Measurements from ENCODE around the gene PHACTR2. TPM values are rescaled to one million over a fixed set of nuclear protein-coding genes. Genes with fewer than 3 reads are reported as not detected.

The PHACTR2 gene
- total and polyA plus RNA-seq, 10 of the 15 experiments (the other 5 are each of a cell fraction or from before 2014, with no cell fraction given), result 1.4 to 19.1 (median 5.3) TPM

- H3K36me3 ChIP-seq (ENCODE audit: control insufficient read depth in 2 of 2, insufficient read depth in 2 of 2, low read length in 1 of 2), result no peaks in the 10 kb centered on the region
- in situ Hi-C loops (cut with MboI), result no loop called here
Measured at GRCh38 chr6:143711714-143712113, 33.9 kb downstream of the PHACTR2 start.

More at GRCh38 chr6:143711714-143712113, 33.9 kb downstream of the PHACTR2 start:
- Histone ChIP-seq H4K20me1 (ENCODE audit: control insufficient read depth, insufficient read depth) (no peaks in the 10 kb centered on the region), H3K4me1 (ENCODE audit: control insufficient read depth, insufficient read depth, low read length) (no peaks in the 10 kb centered on the region), H3K4me3 (no peak overlapping the region), H3K27me3 (replicated peaks in 1 of 2; ENCODE audit: control insufficient read depth in 2 of 2, insufficient read depth in 2 of 2, low read length in 1 of 2) (no peaks in the 10 kb centered on the region), H2AFZ (ENCODE audit: control insufficient read depth, low read depth, low read length) (no peak overlapping the region), H3K79me2 (ENCODE audit: control insufficient read depth, insufficient read depth, low read length) (no peaks in the 10 kb centered on the region), H3K9ac (ENCODE audit: control insufficient read depth, insufficient read depth, low read length) (no peak overlapping the region), H3K27ac (ENCODE audit: control insufficient read depth, insufficient read depth) (no peak overlapping the region), H3K4me2 (ENCODE audit: control insufficient read depth, insufficient read depth) (no peak overlapping the region), H3K9me3 (replicated peaks; ENCODE audit: control insufficient read depth, insufficient read depth, low read length) (no peaks in the 10 kb centered on the region)
- no TSS peak for BruUV-seq (replicated peaks)
- WGBS (ENCODE audit: insufficient coverage, insufficient replicate concordance, low lambda C conversion rate, missing lambda C conversion rate), result 63% methylated on average over 3 of the region's 3 CpGs
- POLR2A ChIA-PET, result no interaction called here
- RAD21 ChIA-PET (ENCODE audit: unreplicated experiment), result no interaction called here
- CTCF ChIA-PET, result no interaction called here
- FAIRE-seq, result no peak
- intact Hi-C loops (cut with micrococcal nuclease; ENCODE audit: unreplicated experiment), result no loop called here
- DNase-seq (ENCODE audit: low read depth, low spot score), result no peak
- no peak for ATAC-seq
- SMC1A ChIA-PET (ENCODE audit: uncharacterized antibody, unreplicated experiment), result interaction anchor here (1.0 kb wide), 1 partner anchor 11 kb away, joined by 3 read pairs; no protein-coding TSS in a partner anchor
- no peak for TF ChIP-seq MTA3 (IDR thresholded peaks at IDR 0.05; ENCODE audit: borderline replicate concordance, low read length)
- no peak for TF ChIP-seq NFYB (IDR thresholded peaks at IDR 0.05; ENCODE audit: insufficient read depth, low read depth, low read length)
- TF ChIP-seq SIX5 (IDR thresholded peaks at IDR 0.05; ENCODE audit: low read depth, low read length, severe bottlenecking), result no peak
- TF ChIP-seq USF2 (IDR thresholded peaks at IDR 0.05; ENCODE audit: borderline replicate concordance, low read depth, low read length), result no peak
- no peak for TF ChIP-seq E2F4 (IDR thresholded peaks at IDR 0.05; ENCODE audit: low read depth, low read length)
- TF ChIP-seq GATAD2B (conservative IDR thresholded peaks at IDR 0.05; ENCODE audit: low read depth), result no peak
- no peak for TF ChIP-seq KDM1A (IDR thresholded peaks at IDR 0.05; ENCODE audit: borderline replicate concordance)
- no peak for TF ChIP-seq DPF2 (IDR thresholded peaks at IDR 0.05)
